GM19043 (cell line): ENCODE measurements around the gene COL4A6.
A peak's percentile ranks its signal among the peaks of the same experiment; 100 is the strongest.

Experiments
- ATAC-seq: cut with Tn5 transposase; IDR thresholded peaks from one replicate; pipeline ENCODE4 v1.9.1; 2021; ENCODE audit warnings: low read depth; ENCODE audit not compliant: unreplicated experiment

Gene COL4A6

GRCh38 chrX:108223585-108223984 lies 214.6 kb downstream of the COL4A6 start:
- no peak for ATAC-seq

DNA sequence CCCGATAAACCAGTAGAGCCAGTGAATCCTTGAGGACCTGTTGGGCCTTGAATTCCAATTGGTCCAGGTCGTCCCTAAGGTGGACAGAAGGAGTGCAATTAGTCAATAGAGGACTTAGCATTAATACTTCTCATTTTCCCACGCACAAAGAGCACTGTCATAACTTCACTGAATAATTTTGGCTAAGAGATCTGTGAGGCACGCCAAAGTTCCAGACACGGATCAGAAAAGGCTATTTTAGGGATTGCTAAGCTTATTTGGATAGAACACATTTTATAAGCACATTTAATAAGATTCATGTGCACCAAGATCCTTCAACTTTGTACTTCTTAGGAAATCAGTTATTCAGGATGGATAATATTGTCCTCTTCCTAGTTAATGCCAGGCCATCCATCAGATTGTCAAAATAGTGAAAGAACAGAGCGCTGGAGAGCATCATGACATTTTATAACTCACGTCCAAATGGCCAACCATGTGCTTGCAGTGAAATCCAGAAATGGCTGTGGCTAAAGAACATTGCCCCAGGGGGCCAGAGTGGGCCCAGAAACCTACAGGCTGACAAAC lies 216.8 kb downstream of the COL4A6 start:
- no peak for ATAC-seq

- no peak for ATAC-seq
These were observed 218.1 kb downstream of the COL4A6 start for GRCh38 chrX:108219949-108220601.

DNA sequence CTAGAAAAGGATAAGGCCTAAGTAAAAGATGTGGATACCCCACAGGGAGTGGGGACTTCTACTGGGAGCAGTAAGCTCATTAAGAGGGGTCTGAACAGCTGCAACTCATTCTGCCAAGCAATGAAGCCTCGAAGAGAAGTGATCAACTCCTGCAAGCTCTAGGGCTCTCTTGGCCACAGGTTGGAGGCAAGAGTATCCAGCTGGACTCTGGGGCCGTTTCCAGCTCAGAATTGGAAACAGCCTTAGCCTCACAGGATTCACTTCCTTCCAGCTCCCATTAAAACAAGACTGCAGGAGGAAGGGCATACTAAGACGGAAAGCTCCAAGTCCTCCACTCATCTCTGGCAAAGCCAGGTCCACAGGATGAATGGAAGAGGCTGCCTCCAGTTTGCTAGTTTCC lies 220.3 kb downstream of the COL4A6 start:
- no peak for ATAC-seq

- ATAC-seq = no peak
These were observed 221.2 kb downstream of the COL4A6 start for GRCh38 chrX:108216919-108217571.

DNA sequence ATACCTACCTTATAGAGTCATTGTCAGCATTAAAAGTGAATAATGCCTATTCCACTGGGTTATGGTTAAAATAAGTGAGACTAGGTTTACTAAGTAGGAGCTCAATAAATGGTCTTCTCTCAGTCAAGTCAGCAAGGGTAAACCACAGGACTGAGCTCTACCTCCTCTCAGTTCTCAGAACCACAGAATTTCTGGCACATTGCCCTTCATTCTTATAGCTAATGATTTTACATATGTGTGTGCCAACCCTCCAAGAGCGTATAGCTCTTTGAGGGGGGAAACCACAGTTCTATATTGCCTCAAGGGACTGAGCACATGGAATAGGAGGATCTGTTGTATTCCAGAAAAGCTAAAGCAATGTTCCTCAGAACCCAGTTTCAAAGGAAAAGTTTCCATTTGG lies 221.8 kb downstream of the COL4A6 start:
- no peak for ATAC-seq

DNA sequence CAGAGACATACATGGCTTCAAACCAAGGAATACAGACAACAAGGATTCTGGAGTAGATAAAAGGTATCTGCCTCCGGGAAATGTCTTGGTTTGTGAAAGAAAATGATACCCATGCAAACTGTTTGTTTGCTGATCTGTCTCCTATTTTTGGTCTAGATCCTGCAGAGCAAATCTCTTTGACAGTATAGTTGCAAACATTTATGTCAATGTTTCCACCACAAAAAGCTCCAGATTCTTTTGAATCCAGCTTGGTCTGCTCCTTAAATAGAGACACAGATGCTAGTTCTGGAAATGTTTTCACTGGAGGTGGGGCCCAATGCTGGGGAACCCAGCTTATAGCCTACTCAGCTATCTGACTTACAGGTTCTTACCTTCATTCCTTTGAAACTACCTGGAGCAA lies 226.9 kb downstream of the COL4A6 start:
- no peak for ATAC-seq

DNA sequence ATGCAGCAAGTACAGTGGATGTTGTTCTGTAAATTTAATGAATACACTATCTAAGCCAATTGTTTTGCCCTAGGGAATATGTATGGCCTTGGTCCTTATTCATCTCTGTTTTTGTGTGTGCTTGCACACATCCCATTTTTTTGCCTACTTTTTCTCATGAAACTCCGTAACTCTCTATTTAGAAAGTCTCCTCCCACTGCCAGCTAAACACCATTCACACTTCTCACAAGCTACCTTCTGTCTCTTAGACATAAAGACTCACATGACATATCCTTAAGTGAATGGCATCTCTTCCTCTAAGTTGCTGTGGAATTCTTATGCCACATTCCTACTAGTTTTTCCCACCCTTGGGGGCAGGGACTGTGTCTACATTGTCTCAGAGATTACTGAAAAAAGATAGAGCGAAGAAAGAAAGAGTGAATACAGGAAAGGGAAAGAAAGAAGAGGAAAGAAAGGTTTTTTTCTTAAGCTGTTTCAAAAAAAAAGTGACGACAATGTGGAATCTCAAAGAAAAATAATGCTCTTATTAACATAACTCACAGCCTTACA lies 229.1 kb downstream of the COL4A6 start:
- ATAC-seq = no peak

DNA sequence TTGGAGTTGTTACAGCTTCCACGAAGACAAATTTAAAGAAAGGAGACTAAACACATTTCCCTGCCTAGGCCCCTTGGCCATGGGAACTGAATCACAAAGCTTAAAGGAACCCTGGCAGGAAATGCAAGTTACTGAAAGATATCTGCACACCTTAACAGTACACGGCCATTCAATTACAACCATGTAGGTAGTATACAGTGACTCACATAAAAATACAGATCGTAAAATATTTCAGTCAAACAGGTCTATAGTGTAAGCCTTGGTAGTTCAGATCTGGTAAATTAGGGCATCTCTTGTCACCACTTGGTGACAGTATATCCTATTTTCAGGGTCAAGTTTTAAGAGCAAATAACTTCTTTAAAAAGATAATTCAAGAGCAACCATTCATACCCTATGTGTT lies 234.7 kb downstream of the COL4A6 start:
- ATAC-seq = no peak

- ATAC-seq = peak; percentile 79
These were observed 238.5 kb downstream of the COL4A6 start for GRCh38 chrX:108199691-108200090.

DNA sequence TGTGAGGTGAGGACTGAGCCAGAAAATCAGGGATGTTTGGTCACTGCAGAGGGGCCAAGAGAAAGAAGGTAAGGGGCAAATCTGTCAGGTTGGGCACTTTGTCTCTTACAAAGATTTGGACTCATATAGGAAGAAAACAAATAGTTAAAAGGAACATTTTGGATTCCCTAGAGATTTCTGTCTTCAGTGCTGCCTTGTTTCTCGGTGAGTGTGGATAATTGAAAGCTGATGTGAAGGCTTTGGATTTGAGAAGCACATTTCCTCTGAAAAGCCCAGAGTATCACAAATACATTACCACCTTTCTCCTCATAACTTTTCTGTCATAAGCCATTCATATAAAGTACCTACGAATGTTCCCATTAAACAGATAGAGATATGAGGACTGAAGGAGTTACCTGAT lies 239.2 kb downstream of the COL4A6 start:
- no peak for ATAC-seq

DNA sequence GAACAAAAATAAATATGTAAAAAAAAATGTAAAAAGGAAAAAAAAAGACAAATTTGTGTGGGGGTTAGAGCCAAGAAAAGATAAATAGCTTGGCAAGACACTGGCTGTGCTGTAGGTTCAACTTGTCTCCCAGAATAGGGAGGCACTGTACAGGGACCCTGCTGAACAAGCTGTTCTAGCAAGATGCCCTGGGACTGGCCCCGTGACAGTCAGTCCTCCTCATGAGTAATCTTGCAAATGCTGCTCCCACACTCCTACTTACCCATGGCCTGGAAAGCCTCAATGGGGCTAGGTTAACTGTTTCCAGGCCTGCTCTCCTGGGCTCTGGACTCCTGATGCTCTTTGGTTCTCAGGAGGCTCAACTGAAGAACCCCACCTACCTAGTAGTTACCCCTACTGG lies 239.8 kb downstream of the COL4A6 start:
- no peak for ATAC-seq

DNA sequence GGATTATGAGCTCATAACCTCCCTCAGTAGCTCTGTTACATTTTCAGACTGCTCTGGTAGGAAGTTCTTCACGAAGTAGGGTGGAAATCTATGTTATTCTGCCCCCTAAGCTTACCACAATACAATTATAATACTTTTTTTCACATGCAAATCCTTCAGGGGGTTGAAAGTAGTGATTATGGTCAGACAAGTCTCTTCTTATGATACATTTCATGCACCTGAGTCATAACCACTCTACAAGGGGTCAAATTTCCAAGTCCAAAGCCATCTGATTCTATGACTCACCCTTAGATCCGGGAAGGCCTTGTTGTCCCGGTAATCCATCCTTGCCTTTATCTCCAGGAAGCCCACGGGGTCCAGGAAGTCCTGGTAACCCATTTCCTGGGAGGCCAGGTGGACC lies 251.4 kb downstream of the COL4A6 start:
- ATAC-seq = no peak

DNA sequence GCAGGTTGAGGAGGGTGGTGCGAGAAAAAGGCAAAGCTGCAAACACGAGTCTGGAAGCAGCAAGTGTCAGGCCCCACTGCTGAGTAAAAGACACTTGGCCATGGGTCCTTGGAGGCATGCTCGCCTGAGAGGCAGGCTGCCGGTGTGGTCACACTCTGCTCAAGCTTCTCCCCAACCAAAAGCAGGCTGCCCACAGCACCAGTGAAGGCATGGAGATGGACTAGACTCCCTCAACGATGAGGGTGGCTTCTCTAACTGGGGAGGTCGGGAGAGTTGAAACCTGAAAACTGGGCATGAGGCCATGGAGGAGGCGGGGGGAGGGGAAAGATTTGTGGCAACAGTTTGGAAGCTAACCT lies 260.1 kb downstream of the COL4A6 start:
- ATAC-seq = no peak

GRCh38 chrX:108177351-108178142 lies 260.7 kb downstream of the COL4A6 start:
- ATAC-seq = no peak

GRCh38 chrX:108173874-108174273 lies 264.3 kb downstream of the COL4A6 start:
- ATAC-seq = no peak

DNA sequence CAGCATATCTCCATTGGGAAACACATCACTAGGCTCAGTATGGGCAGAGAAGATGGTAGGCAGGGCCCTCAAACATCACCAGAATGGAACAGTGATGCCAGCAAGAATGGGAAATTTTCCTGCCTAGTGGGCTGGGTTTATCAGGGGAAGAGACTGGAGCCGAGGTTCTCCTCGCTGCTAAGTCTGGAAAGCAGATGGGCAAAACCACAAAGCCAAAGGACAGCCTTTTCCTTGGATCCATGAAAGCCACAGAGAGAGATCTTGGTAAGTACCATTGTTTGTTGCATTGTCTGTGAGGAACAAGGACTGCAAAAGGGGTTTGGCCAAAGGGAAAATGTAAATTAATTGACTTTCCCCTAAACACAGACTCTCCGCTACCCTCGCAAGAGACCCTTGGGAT lies 266.6 kb downstream of the COL4A6 start:
- no peak for ATAC-seq

- no peak for ATAC-seq
These were observed 268.5 kb downstream of the COL4A6 start for GRCh38 chrX:108169768-108170167.

- ATAC-seq = no peak
These were observed 269.1 kb downstream of the COL4A6 start for GRCh38 chrX:108168961-108169740.

- no peak for ATAC-seq
These were observed 270.9 kb downstream of the COL4A6 start for GRCh38 chrX:108167211-108167872.
